NCI-H2107 (cell line): Measurements from ENCODE around the gene DISP3.

ENCODE experiments used
- DNase-seq: peaks from one replicate; lab custom pipeline; 2025; lab: John Stamatoyannopoulos, UW

Gene DISP3

DNA sequence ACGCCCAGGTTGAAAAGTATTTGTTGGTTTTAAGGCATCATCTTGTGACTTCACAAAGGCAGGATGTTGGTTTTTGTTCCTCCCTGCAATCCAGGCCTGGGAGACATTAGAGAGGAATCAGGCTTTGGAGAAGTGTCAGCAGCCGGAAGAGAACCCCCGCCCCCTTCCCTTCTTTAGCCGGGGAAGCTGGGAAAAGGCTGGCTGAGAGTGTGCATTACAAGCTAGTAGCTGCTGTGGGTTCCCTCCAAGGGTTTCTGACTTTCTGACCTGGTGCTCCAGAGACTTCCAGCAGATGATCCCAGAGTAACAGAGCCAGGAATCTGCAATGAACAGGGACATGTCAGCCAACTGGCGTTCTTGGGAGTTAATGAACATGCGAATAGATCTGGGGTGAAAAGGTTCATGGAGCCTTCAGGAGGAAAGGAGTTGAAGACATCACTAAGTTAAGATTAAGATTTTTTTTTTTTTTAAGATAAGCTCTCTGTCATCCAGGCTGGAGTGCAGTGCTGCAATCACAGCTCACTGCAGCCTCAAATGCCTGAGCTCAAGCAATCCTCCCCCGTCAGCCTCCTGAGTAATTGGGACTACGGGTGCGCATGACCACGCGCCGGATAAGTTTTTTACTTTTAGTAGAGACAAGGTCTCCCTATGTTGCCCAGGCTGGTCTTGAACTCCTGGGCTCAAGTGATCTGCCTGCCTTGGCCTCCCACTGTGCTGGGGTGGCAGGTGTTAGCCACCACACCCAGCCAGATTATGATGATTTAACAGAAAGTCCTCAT is 7.5 kb downstream of the DISP3 start:
- DNase-seq, result no peak

DNA sequence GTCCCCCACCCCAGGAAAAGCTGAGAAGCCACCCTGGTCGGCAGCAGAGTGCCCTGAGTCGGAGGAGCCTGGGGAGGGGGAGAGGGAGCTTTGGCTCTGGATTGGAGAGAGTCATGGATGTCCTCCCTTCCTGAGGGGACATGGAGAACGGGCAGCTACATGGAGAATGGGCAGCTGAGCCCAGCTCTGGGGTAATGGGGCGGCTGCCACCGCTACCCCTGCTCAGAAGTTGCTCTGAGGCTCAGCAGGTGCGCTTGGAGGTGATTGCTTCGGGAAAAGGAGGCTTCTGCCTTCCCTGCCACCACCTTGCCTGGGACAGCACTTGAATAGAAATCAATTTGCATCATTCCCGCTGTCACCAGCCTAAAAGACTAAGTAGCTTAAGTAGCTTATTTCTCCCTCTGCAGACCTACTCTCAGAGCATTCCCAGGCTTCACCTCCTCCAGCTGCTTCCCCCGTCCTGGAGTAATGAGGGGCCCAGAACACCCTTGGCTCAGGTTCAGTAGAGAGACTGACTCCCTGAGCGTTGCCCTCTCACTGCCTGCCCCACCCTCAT is 8.3 kb downstream of the DISP3 start:
- DNase-seq, result no peak

DNA sequence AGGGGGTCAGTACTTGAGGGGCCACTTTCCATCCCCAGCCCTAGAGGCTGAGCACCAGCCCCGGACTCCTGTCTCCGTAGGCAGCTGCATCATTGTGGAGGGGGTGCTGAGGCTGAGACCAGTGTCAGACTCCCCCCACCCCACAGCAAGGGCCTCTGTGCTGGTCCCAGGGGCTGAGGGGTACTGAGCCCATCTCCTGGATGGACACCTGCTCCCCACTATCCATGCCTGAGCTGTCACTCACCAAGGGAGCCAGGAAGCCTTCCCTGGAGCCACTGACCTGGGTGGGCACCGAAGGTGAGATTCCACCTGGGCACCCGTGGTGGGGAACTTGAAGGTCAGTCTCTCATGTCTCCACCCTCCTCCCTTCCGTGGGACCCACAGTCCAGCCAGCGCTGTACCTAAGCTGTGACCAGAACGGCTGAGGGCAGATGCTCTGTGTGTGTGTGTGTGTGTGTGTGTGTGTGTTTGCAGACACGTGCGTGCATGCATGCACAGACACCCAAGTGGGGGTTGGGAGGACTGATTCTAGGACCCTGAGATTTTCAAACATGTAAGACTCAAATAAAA is 9.3 kb downstream of the DISP3 start:
- no peak for DNase-seq

DNA sequence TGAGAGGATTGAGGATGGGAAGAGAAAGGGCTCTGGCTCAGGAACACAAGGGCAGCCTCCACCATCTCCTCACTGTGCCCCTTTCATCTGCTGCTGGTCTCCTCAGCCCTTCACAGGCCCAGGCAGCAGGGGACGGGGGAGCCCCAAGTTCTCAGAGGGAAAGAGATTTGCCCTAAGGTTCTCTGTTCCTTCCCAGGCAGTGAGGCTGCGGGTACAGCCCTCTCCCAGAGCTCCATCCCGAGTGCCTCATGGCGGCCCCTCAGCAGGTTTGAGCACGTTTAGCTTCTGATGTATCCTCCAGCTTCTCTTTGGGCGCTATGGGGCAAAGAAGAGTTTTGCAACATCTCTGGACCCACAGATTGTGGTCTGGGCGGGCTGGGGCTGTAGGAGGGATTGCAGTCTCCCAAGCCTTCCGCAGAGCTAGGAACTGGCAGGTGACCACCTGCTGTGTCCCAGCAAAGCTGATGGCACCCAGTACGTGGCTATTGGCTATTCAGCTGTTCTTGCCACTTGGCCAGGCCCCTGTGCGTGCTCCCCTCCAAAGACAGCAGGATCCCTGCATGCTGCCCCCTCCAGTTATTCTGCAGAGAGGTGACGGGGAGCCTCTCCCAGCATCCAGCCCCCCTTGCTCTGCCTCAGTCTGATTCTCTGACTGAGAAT is 10.1 kb downstream of the DISP3 start:
- DNase-seq, result no peak

DNA sequence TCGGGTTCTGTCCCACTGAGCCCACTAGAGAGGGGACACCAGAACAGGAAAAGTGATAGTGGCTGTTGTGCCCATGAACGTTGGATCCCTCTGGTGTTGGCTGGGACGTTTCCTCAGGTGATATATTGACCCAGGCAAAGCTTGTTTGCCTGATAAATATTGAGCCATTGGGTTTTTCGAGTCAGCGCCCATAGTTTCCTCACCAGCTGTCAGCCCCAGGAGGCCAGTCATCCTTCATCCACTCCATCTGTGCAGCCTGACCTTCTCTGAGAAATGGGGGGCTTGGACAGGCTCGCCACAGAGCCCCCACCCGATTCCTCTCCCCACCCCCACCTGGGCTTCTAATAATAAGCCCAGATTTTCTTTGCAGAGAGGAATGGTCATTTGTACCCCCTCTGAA is 13.3 kb downstream of the DISP3 start:
- DNase-seq, result no peak

DNA sequence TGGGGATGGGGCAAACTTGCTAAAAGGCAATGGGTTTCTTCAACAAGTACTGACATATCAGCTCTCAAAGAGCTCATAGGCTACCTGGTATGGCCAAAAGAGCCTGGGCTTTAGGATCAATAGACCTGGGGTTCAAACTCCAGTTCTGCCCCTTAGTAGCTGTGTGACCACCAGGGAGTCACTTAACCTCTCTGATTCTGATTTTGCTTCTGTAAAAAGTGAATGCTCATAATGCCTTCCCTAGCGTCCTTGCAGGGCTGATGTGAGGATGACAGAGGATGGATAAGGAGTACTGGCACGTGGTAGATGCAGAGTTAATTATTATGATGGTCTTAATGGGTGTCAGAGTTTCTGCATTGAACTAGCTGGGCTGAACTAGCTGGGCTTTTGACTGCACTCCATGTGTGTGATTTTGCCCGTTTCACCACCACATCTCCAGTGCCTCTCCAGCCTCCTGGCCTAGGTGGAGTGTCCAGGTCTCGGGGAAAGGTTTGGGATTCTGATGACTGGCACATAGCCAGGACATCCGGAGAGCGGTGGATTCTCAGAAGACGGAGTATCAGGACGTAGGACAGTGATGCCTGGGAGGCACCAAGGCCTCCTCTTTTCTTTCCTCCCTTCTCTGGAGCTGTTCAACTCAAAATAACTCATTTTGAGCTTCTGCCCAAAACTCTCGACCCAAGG is 15.2 kb downstream of the DISP3 start:
- DNase-seq, result no peak

DNA sequence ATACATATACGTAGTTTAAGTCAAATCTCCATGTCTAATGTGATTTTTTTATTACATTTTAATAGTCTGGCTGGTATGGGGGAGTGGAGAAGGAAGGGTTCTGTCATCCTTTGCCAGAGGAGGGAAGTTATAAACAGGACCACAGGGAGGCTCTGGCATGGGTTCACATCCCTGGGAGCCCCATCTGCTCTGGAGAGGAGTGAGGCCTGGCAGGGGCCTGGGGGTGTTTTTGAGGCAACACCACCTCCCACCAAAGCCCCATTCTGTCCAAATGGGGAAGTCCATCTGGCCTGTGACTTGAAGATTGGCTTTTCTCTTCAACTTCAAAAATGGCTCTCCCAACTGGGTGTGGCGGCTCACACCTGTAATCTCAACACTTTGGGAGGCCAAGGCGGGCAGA is 15.8 kb downstream of the DISP3 start:
- DNase-seq, result no peak

DNA sequence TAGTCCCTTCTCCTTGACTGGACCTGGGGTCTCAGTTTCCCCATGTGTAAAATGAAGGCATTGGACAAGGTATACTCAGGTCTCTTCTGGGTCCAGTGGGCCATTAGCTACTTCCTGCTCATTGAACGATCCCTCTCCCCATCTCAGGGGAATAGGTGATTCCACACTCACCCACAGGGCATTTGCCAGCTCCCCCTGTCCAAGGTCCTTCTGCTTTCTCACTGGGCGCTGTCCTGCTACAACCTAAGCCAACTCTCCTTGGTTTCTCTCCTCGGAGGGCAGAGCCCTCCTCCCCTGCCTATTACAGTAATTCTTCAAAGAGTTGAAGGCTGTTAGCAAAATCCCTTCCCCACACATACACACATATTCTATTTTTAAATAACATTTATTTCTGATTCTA is 16.6 kb downstream of the DISP3 start:
- DNase-seq, result no peak

DNA sequence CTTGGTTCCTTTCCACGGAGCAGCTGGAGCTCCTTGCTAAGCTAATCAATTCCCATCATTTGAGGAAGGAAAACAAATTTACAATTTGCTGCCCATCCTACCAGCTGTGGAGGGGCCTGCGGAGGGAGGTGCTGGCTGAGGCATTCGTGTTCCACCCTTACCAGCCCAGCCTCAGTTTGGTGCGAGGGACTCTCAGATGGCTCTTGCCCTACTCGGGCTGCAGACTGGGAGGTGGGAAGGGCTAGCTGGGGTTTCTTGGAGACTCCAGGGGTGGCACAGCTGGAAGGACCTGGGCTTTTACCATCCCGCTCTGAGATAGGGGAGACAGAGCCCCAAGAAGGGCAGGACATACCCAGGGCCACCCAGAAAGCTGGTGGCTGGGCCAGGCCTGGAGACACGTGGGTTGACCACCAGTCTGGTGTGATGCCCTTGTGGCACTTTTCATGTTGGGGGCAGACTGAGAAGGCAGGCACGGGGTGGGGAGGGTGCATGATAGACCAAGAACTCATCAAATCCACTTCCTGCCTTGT is 17.7 kb downstream of the DISP3 start:
- no peak for DNase-seq

DNA sequence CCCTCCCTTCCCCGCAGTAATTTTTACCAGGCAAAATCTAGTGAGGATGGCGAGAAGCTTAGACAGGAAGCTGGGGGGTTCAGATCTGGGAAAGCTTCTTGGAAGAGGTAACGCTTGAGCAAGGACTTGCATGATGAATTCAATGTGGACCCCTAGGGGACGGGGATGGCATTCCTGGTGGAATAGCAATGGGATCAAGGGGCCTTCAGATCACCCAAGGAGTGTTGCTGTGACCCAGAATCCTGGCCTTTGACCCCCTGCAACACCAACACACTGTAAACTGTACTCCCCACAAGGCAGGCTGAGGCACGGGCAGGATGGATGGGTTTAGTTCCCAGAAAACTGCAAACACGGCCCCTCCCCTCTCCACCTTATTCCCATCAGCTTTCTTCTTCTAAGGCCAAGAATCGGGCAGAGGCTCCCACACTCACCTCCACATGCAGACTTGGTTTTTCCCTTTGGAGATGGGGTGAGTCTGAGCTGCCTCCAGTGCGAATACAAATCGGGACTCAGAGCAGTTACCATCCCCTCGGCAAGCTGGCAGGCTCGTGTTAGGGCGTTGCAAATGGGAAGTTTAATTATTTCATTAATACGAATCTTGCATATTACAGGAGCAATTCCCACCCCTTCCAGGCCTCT is 20.1 kb downstream of the DISP3 start:
- DNase-seq, result no peak

DNA sequence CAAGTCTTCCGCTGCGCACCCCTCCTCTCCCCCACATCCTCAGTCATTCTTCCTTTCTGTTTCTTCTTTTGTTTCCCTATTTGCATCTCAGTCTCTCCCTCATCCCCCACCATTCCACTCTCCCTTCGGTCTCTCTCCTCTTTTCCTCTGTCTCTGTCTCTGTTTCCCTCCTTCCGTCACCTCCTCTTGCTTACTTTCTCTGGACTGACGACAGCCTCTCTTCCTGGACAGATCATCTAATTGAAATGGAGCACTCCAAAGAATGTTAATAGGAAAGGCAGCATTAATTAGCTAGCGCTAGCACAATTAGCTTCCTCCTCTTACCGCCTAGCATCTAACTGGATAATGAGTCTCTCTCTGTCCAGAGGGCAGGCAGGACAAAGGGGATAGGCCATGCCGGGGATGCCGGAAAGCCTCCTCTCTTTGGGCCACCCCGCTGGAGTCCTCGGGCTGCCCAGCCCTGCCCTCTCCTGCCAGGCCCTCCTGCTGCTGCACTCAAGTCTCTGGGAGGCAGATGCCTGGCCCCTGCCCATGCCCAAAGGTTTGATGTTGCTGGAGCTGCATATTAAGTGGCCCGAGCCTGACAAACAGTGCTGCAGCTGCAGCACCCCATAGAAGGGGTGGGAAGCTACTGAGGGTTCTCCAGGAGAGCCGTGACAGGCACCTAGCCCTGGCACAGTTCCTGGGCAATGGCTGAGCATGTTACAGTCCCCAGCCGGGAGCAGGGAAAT is 20.8 kb downstream of the DISP3 start:
- peak; percentile 17 for DNase-seq

DNA sequence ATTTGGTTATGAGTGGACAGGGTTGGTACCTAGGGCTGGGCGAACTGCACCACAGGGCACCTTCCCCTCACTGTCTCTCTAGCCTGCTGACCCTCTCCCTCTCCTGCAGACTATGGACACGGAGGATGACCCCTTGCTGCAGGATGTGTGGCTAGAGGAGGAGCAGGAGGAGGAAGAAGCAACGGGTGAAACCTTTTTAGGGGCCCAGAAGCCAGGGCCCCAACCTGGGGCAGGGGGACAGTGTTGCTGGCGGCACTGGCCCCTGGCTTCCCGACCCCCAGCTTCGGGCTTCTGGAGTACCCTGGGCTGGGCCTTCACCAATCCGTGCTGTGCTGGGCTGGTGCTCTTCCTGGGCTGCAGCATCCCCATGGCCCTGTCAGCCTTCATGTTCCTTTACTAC is 21.9 kb downstream of the DISP3 start:
- DNase-seq, result no peak

DNA sequence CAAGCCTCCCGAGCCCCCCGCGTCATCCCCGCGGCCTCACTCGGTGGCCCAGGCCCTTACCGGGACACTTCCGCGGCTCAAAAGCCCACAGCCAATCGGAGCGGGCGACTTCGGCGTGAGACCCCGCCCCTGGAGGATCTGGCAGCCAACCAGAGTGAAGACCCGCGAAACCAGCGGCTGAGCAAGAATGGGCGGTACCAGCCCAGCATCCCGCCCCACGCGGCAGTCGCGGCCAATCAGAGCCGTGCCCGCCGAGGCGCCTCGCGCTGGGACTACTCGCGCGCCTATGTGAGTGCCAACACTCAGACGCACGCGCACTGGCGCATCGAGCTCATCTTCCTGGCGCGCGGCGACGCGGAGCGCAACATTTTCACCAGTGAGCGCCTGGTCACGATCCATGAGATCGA is 22.5 kb downstream of the DISP3 start:
- DNase-seq, result no peak

DNA sequence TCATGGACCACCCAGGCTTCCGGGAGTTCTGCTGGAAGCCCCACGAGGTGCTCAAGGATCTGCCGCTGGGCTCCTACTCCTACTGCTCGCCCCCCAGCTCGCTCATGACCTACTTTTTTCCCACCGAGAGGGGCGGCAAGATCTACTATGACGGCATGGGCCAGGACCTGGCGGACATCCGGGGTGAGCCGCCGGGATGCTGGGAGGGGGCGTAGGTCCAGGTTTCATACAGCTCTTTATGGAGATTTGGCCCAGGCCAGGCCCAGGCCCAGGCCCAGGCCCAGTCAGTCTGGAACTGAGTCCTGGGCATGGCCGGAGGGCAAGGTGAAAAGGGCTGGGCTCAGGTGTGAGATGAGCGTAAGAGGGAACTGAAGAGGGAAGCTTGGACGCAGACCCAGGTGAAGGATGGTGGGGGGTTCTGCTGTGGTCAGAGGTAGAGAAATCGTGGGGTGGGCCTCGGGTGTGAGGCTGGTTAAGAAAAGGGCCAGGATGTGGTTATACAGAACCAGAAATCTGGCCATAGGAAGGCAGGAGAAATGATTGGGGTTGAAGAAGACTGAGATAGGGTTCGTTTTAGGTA is 23.0 kb downstream of the DISP3 start:
- DNase-seq, result no peak

DNA sequence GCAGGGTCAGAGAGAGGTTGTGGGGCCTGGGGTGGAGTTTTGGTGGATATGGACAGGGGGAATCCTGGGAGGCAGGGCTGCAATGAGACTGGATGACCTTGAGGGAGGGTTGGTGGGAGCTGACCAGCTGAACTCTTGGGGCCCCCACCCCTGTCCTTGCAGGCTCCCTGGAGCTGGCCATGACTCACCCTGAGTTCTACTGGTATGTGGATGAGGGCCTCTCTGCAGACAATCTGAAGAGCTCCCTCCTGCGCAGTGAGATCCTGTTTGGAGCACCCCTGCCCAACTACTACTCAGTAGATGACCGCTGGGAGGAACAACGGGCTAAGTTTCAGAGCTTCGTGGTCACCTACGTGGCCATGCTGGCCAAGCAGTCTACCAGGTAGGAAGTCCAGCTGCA is 23.6 kb downstream of the DISP3 start:
- no peak for DNase-seq

DNA sequence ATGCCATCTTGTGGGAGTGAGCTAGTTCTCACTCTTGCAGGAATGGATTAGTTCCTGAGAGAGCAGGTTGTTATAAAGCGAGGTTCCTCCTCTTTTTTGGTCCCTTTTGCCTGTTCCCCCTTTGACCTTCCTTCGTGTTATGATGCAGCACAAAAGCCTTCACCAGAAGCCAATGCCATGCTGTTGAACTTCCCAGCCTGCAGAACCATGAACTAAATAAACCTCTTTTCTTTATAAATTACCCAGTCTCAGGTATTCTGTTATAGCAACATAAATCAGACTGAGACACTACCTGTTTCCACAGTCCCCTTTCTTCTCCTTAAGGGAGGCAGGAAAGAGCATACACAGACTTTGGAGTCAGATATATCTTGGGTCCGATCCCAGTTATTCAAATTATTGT is 25.6 kb downstream of the DISP3 start:
- no peak for DNase-seq

DNA sequence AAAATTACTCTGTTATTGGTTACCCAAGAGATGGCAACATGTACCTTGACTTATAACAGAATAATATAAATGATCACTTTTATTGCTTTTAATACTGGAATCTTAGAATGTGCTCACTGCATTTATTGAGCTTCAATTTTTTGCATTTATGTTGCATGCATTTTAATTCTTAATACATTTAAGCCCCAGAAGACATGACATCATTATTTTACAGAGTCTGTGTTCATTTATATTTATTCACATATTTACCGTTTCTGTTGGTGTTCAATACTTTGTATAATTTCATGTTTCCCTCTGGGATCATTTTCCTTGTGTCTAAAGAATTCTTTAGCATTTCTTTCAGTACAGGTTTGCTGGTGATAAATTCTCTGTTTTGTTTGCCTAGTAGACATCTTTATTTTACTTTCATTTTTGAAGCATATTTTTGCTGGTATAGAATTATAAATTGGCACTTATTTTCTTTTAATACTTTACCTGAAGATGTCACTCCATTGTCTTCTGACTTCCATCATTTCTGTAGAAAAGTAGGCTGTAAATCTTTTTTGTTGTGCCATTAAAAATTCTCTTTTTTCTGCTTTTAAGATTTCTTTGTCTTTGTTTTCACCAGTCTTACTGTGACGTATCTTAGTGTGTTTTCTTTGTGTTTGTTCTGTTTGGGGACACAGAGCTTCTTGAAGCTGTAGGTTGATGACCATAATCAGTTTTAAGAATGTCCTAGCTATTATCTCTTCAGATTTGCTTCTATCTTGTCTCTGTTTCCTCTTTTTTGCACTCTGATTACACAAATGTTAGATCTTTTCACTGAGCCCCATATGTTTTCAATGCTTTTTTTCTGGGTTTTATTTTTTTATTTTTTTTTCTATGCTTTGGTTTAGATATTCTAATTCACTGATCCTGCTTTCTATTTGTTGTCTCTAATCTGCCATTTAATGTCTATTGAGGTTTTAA is 26.9 kb downstream of the DISP3 start:
- DNase-seq, result no peak

DNA sequence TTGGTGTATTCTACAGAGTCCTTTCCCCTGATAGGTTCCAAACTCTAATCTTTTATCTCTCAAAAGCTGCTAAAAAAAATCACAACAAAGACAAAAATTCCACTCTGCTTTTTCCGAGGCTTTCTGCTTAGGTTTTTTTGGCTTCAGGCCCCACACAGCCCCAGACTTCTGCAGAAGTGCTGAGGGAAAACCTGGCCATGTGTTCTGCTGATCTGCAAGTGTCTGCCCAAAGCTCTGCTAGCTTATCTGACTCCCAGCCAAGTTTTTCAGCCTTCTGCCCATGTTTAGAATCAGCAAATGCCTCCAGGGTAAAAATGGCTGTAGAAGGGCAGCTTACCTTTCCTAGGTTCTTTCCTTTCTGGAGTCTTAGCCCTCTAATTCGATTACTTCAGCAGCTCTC is 28.4 kb downstream of the DISP3 start:
- no peak for DNase-seq

DNA sequence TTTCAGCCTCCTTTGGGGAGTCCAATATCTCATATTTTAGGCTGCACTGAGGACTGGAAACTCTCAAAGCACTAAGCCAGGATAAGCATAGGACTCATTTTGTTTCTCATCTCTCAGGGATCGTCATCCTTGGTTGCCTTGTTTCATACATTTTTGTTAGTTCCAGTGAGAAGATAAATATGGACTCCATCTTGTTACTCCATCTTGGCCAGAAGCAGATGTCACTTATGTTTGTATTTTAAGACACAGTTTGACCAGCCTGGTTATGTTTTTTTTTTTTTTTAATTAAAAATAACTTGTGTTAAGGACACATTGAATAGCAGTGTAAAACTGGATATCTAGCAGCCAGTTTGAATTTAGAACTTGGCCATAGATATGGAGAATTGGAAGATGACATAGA is 34.7 kb downstream of the DISP3 start:
- no peak for DNase-seq

DNA sequence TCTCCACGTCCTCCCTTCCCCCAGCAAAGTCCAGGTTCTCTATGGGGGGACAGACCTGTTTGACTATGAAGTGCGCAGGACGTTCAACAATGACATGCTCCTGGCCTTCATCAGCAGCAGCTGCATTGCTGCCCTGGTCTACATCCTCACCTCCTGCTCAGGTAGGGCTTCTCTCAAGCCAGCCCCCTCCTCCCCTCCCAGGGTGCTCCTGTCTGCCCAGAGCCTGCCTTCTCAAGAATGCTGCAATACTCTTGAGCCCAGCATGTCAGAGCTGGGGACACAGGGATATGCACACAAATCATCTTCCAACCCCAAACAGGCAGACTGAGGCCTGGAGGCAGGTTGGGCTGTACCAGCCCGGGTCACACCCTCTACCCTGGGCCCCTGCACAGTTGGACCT is 35.4 kb downstream of the DISP3 start:
- DNase-seq, result no peak
